HepG2 (cell line): ENCODE data around the gene RNASE8. TPM values are rescaled to one million over a fixed set of nuclear protein-coding genes. Genes with fewer than 3 reads are reported as not detected.

Experiments used
- BRCA1 ChIP-seq: sonication (generic); formaldehyde crosslinking; IDR thresholded peaks from 2 replicates; pipeline ENCODE4 v1.4.0; 2020; ENCODE audit warnings: missing genetic modification reagents
- KDM3A ChIP-seq: IDR thresholded peaks from 2 replicates; pipeline ENCODE4 v1.6.1; 2018; ENCODE audit warnings: low read depth, missing compliant biosample characterization
- PCBP2 ChIP-seq: fragments of 200-400 bp; formaldehyde crosslinking; optimal IDR thresholded peaks from 2 replicates; pipeline ENCODE3; 2018; ENCODE audit warnings: low read length, low read depth; ENCODE audit not compliant: poor library complexity, severe bottlenecking
- PLRG1 ChIP-seq: fragments of 450-650 bp; conservative IDR thresholded peaks from 2 replicates; pipeline ENCODE4 v1.6.1; 2016
- RNF219 ChIP-seq: sonication (generic); formaldehyde crosslinking; IDR thresholded peaks from 2 replicates; pipeline ENCODE4 v1.5.0; 2020; ENCODE audit warnings: mild to moderate bottlenecking, missing genetic modification reagents
- RXRB ChIP-seq: IDR thresholded peaks from 2 replicates; pipeline ENCODE4 v1.6.1; 2016; ENCODE audit warnings: borderline replicate concordance, missing genetic modification reagents, missing compliant biosample characterization
- TARDBP ChIP-seq: sonication (generic); formaldehyde crosslinking; IDR thresholded peaks from 2 replicates; pipeline ENCODE4 v1.8.0; 2022; ENCODE audit warnings: mild to moderate bottlenecking, missing genetic modification reagents
- TBX3 ChIP-seq: fragments of 450-650 bp; IDR thresholded peaks from 2 replicates; pipeline ENCODE4 v1.6.1; 2017; ENCODE audit warnings: antibody characterized with exemption, mild to moderate bottlenecking, inconsistent platforms, borderline replicate concordance
- TCF7L2 ChIP-seq: IDR thresholded peaks from 2 replicates; pipeline ENCODE4 v1.6.1; 2011; ENCODE audit warnings: mild to moderate bottlenecking, low read depth, low read length, moderate library complexity
- THAP9 ChIP-seq: sonication (generic); formaldehyde crosslinking; IDR thresholded peaks from 2 replicates; pipeline ENCODE4; 2020; ENCODE audit warnings: missing genetic modification reagents, mild to moderate bottlenecking, borderline replicate concordance
- THRA ChIP-seq: sonication (generic); formaldehyde crosslinking; IDR thresholded peaks from 2 replicates; pipeline ENCODE4 v1.4.0; 2020; ENCODE audit warnings: missing genetic modification reagents, borderline replicate concordance
- UBTF ChIP-seq: sonication (generic); formaldehyde crosslinking; IDR thresholded peaks from 2 replicates; pipeline ENCODE4 v1.4.0; 2020; ENCODE audit warnings: mild to moderate bottlenecking, missing genetic modification reagents
- XRCC5 ChIP-seq: fragments of 200-400 bp; formaldehyde crosslinking; optimal IDR thresholded peaks from 2 replicates; pipeline ENCODE3; 2017; ENCODE audit warnings: mild to moderate bottlenecking, low read length
- ZBTB43 ChIP-seq: sonication (generic); formaldehyde crosslinking; conservative IDR thresholded peaks from 2 replicates; pipeline ENCODE4 v1.4.0; 2020; ENCODE audit warnings: missing genetic modification reagents
- ZNF225 ChIP-seq: sonication (generic); formaldehyde crosslinking; IDR thresholded peaks from 2 replicates; pipeline ENCODE4 v1.4.0; 2020; ENCODE audit warnings: mild to moderate bottlenecking, missing genetic modification reagents
- ZNF451 ChIP-seq: sonication (generic); formaldehyde crosslinking; IDR thresholded peaks from 2 replicates; pipeline ENCODE4 v1.5.0; 2020; ENCODE audit warnings: mild to moderate bottlenecking, missing genetic modification reagents
- ZNF530 ChIP-seq: sonication (generic); formaldehyde crosslinking; IDR thresholded peaks from 2 replicates; pipeline ENCODE4 v1.5.0; 2020; ENCODE audit warnings: low read depth, mild to moderate bottlenecking, missing genetic modification reagents
- ZNF607 ChIP-seq: sonication (generic); formaldehyde crosslinking; IDR thresholded peaks from 2 replicates; pipeline ENCODE4 v1.5.1; 2020; ENCODE audit warnings: missing genetic modification reagents, mild to moderate bottlenecking, borderline replicate concordance
- ZSCAN25 ChIP-seq: sonication (generic); formaldehyde crosslinking; IDR thresholded peaks from 2 replicates; pipeline ENCODE4 v1.8.0; 2022; ENCODE audit warnings: mild to moderate bottlenecking, missing genetic modification reagents
- polyA plus RNA-seq, 8 experiments: library from polyadenylated mRNA; depleted of rRNA in 3 of 8; stranded (reverse) in 7 of 8; unstranded in 1 of 8; fragments of >200 nt; fragmentation: Illumina TruSeq in 4 of 8; extraction: Trizol in 4 of 8; gene quantifications; 2 replicates each; pipeline versions ENCODE4 v1.2.1 to v1.2.3, GENCODE V29; 2011 to 2016; ENCODE audit warnings: low read depth in 4 of 8, missing spikeins in 1 of 8, mixed read lengths in 1 of 8; ENCODE audit not compliant: insufficient read depth in 1 of 8
- total RNA-seq, 5 experiments: library from RNA; depleted of rRNA; stranded (reverse); fragments of >200 nt; fragmentation: Illumina TruSeq; extraction: Trizol; gene quantifications; 2 replicates each; pipeline ENCODE4 v1.2.3, GENCODE V29; 2016; ENCODE audit warnings: low read depth in 1 of 5

RNASE8 gene
- total and polyA plus RNA-seq, 2 of the 13 experiments (the other 11 are each of a cell fraction or from before 2014, with no cell fraction given): not detected

- TF ChIP-seq RNF219 (CRISPR knock-in tag): no peak
- TF ChIP-seq TARDBP: peak; percentile 31; the same call in 1 of the 2 replicates
- TF ChIP-seq ZSCAN25 (CRISPR knock-in tag): peak; percentile 35
- TF ChIP-seq BRCA1 (CRISPR knock-in tag): no peak
- no peak for TF ChIP-seq ZNF530 (CRISPR knock-in tag)
- no peak for TF ChIP-seq TCF7L2
- no peak for TF ChIP-seq PLRG1
- TF ChIP-seq UBTF (CRISPR knock-in tag): peak; percentile 43; the same call in 1 of the 2 replicates
- TF ChIP-seq KDM3A: no peak
- TF ChIP-seq ZNF225 (CRISPR knock-in tag): no peak
- no peak for TF ChIP-seq ZNF451 (CRISPR knock-in tag)
- TF ChIP-seq RXRB (CRISPR knock-in tag): peak; percentile 46; the same call in 1 of the 2 replicates
- TF ChIP-seq ZBTB43 (CRISPR knock-in tag): peak; percentile 27; the same call in 1 of the 2 replicates
- TF ChIP-seq XRCC5: peak; percentile 59
- peak; percentile 44 for TF ChIP-seq PCBP2
- peak; percentile 90; the same call in 1 of the 2 replicates for TF ChIP-seq THAP9 (CRISPR knock-in tag)
- peak; percentile 73 for TF ChIP-seq ZNF607
- peak; percentile 47; the same call in 1 of the 2 replicates for TF ChIP-seq THRA
- no peak for TF ChIP-seq TBX3
Observed at GRCh38 chr14:21069388-21070082, 11.9 kb downstream of the RNASE8 start (continued).
